Lung (tissue), 12 donors: Measurements from ENCODE around the gene RNASE2. TPM values are rescaled to one million over a fixed set of nuclear protein-coding genes. Genes with fewer than 3 reads are reported as not detected.

ENCODE experiments used
- ATAC-seq: fragments of 200-7000 bp; cut with Tn5 transposase; one replicate; pipeline ENCODE4 v1.9.1; 2020; ENCODE audit warnings: moderate number of reproducible peaks; ENCODE audit not compliant: insufficient read depth, low FRiP score
- DNase-seq, 3 donors: peaks; one replicate each; pipeline ENCODE4 v3.0.0-alpha.2; 2013 to 2017
- H3K27ac ChIP-seq, 2 donors: one replicate each; pipeline ENCODE4 v1.5.1; 2013; ENCODE audit warnings: mild to moderate bottlenecking in 2 of 2, moderate library complexity in 2 of 2, control low read depth in 1 of 2, inconsistent platforms in 1 of 2, low read depth in 1 of 2, low read length in 1 of 2
- H3K27me3 ChIP-seq, 3 donors: one replicate each; pipeline ENCODE4 v1.5.1; 2013; ENCODE audit warnings: low read length in 2 of 3; ENCODE audit not compliant: control insufficient read depth in 3 of 3, insufficient read depth in 3 of 3
- H3K36me3 ChIP-seq, 4 donors: one replicate each; pipeline ENCODE4 v1.5.1; 2013; ENCODE audit warnings: low read length in 4 of 4, mild to moderate bottlenecking in 1 of 4, moderate library complexity in 1 of 4; ENCODE audit not compliant: control insufficient read depth in 4 of 4, insufficient read depth in 4 of 4
- H3K4me1 ChIP-seq, 5 donors: one replicate each; pipeline ENCODE4 v1.5.1; 2013; ENCODE audit warnings: low read length in 5 of 5, mild to moderate bottlenecking in 2 of 5, moderate library complexity in 1 of 5; ENCODE audit not compliant: control insufficient read depth in 5 of 5, insufficient read depth in 5 of 5
- H3K4me3 ChIP-seq: one replicate; pipeline ENCODE4 v1.5.1; 2013; ENCODE audit warnings: mild to moderate bottlenecking, control low read depth, moderate library complexity
- H3K9ac ChIP-seq, 2 donors: one replicate each; pipeline ENCODE4 v1.5.1; 2013; ENCODE audit warnings: low read length in 2 of 2, control low read depth in 1 of 2; ENCODE audit not compliant: insufficient read depth in 1 of 2
- H3K9me3 ChIP-seq, 4 donors: one replicate each; pipeline ENCODE4 v1.5.1; 2013; ENCODE audit warnings: low read length in 3 of 4, mild to moderate bottlenecking in 1 of 4, moderate library complexity in 1 of 4; ENCODE audit not compliant: control insufficient read depth in 4 of 4, insufficient read depth in 3 of 4
- WGBS, 2 donors: extraction: QIAGEN DNeasy Blood & Tissue Kit; methylation state at CpG; one replicate each; pipeline ENCODE4 v1.1.7; 2013; 5-methylcytosine and 5-hydroxymethylcytosine counted together
- polyA plus RNA-seq, 2 donors: library from polyadenylated mRNA; stranded (reverse); fragments of 200-250 nt; gene quantifications; one replicate each; pipeline ENCODE4 v1.2.1, GENCODE V29; 2013
- total RNA-seq, 2 donors: library from RNA; depleted of rRNA in 1 of 2; stranded (reverse); fragments of >200 nt in 1 of 2; gene quantifications; one replicate each; pipeline ENCODE4 v1.2.1, GENCODE V29; 2014 to 2021
- TF ChIP-seq, protein P1 (sequence below): IDR thresholded peaks from 2 replicates; pipeline ENCODE4 v1.5.1; 2012; ENCODE audit warnings: mild to moderate bottlenecking; ENCODE audit errors: control extremely low read depth, extremely low read depth
- donor health status: control.
- donor health status: control.
- donor health status: Bipolar disorder and iron deficiency.
- donor health status: healthy.
- donor health status: DM: yes; HTN: yes; CAD: no.

Gene RNASE2
- total and polyA plus RNA-seq, 4 donors = 2.4 to 65.0 (median 8.3) TPM

DNA sequence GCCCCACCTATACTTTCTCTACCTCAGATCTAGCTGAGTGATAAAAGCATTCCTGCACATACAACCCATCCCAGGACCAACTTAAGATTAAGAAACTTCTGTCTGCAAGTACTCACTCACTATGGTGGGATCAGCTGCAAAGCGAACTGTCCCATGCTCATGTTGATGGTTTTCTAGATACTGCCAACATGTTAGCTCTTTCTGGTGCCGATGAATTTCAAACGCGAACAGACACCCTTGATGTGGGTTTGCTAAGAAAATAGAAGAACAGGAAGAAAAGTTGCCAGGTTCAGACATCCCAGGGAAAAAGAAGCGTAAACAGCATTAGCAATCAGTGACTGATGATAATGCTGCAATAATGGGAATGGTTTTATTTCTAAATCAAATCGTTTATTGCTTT lies 42.3 kb downstream of the RNASE2 start:
- peaks cover 26 to 35% (median 31%) of the 10 kb centered on the region in 4 donors for H3K36me3 ChIP-seq
- WGBS, 2 donors = 73 to 80% methylated on average over 6 of the region's 6 CpGs

GRCh38 chr14:20998139-20998538 lies 42.9 kb downstream of the RNASE2 start:
- no peak overlapping the region for H3K27ac ChIP-seq
- peak; percentile 58 to 78 (median 68) for DNase-seq
- no peaks in the 10 kb centered on the region for H3K9me3 ChIP-seq

More for the DNA sequence above, 42.3 kb downstream of the RNASE2 start:
- DNase-seq (no peak), ATAC-seq (no peak)
- Histone ChIP-seq H3K27me3 (no peaks in the 10 kb centered on the region), H3K9ac (no peak overlapping the region), H3K4me3 (no peak overlapping the region), H3K9me3 (no peaks in the 10 kb centered on the region), H3K27ac (no peak overlapping the region), H3K4me1 (peaks cover 0 to 2% (median 0%) of the 10 kb centered on the region in 5 donors)
- TF ChIP-seq, protein P1, sequence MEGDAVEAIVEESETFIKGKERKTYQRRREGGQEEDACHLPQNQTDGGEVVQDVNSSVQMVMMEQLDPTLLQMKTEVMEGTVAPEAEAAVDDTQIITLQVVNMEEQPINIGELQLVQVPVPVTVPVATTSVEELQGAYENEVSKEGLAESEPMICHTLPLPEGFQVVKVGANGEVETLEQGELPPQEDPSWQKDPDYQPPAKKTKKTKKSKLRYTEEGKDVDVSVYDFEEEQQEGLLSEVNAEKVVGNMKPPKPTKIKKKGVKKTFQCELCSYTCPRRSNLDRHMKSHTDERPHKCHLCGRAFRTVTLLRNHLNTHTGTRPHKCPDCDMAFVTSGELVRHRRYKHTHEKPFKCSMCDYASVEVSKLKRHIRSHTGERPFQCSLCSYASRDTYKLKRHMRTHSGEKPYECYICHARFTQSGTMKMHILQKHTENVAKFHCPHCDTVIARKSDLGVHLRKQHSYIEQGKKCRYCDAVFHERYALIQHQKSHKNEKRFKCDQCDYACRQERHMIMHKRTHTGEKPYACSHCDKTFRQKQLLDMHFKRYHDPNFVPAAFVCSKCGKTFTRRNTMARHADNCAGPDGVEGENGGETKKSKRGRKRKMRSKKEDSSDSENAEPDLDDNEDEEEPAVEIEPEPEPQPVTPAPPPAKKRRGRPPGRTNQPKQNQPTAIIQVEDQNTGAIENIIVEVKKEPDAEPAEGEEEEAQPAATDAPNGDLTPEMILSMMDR = no peak

GRCh38 chr14:20998674-20999366 lies 43.5 kb downstream of the RNASE2 start, which contains the start of gene SLC39A2:
TSS of gene SLC39A2 (plus strand) at chr14:20999293. CDS start at chr14:20999447, 154 bp downstream.
- Histone ChIP-seq H3K4me1 (peaks cover 0 to 2% (median 0%) of the 10 kb centered on the region in 5 donors), H3K4me3 (no peak within 1 kb of the TSS), H3K9ac (no peak within 1 kb of the TSS), H3K27ac (no peak within 1 kb of the TSS), H3K27me3 (no peaks in the 10 kb centered on the region), H3K36me3 (peaks cover 20 to 30% (median 25%) of the 10 kb centered on the region in 4 donors), H3K9me3 (no peaks in the 10 kb centered on the region)
- ATAC-seq (peak; percentile 77), DNase-seq (no peak)
- WGBS, 2 donors = 53 to 79% methylated on average over 6 of the region's 6 CpGs
- TF ChIP-seq, protein P1 = no peak

More at GRCh38 chr14:20998139-20998538, 42.9 kb downstream of the RNASE2 start:
- H3K4me1 ChIP-seq = peaks cover 0 to 2% (median 0%) of the 10 kb centered on the region in 5 donors
- H3K36me3 ChIP-seq = peaks cover 22 to 32% (median 27%) of the 10 kb centered on the region in 4 donors
- 76 to 89% methylated on average over 3 of the region's 3 CpGs for WGBS, 2 donors
- no peak overlapping the region for H3K9ac ChIP-seq
- no peak for ATAC-seq
- TF ChIP-seq, protein P1 = no peak
- no peak overlapping the region for H3K4me3 ChIP-seq
- H3K27me3 ChIP-seq = no peaks in the 10 kb centered on the region
